ENCODE measurements around the gene ANKS1A.

DNA sequence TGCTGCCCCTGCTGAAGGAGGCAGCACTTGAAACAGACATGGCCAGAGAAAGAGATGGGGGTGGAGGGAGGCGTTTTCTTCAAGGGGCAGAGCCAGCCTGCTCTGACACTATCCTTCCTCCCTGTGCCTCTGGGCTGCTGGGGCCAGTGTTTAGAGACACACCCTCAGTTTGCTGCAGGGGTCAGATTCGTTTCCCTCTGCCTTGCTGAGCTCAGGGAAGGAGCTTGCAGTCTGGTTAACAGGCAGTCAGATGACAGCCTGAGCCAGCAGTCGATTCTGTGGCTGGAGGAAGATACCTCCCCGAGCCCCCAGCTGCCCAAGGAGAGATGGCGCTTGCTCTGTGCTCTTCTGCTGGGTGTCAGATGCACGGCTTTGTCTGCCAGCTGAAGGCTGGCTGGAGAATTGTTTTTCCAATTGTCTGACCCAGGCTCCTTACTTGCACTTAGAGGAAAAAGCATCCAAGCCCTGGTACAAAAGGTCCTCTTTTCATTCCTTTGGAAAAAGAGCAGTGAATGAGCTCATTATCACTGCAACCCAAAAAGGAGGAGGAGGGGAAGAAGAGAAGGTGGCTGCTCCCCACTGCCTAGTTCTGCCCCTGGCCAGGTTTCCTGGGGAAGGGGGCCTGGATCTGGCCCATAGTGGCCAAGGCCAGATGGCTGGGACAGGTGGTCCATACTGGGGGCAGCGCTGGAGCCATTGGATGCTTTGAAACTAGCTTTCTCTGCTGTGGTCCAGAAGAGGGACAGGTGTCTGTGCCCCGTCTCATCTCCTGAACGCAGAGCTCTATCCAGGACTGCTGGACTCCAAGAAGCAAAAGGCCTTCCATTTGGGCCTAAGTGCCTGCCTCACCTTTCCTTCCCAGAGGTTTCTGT is 163.9 kb downstream of the ANKS1A start:
- TF ChIP-seq, protein P1, sequence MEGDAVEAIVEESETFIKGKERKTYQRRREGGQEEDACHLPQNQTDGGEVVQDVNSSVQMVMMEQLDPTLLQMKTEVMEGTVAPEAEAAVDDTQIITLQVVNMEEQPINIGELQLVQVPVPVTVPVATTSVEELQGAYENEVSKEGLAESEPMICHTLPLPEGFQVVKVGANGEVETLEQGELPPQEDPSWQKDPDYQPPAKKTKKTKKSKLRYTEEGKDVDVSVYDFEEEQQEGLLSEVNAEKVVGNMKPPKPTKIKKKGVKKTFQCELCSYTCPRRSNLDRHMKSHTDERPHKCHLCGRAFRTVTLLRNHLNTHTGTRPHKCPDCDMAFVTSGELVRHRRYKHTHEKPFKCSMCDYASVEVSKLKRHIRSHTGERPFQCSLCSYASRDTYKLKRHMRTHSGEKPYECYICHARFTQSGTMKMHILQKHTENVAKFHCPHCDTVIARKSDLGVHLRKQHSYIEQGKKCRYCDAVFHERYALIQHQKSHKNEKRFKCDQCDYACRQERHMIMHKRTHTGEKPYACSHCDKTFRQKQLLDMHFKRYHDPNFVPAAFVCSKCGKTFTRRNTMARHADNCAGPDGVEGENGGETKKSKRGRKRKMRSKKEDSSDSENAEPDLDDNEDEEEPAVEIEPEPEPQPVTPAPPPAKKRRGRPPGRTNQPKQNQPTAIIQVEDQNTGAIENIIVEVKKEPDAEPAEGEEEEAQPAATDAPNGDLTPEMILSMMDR (conservative IDR thresholded peaks at IDR 0.05), result no peak
- no peak for TF ChIP-seq EZH2 (IDR thresholded peaks at IDR 0.05; ENCODE audit: low read depth)

Measured in PC-9 (cell line).